DOHH2 (cell line): ENCODE data around the gene SPG7.

ENCODE experiments used
- CTCF ChIP-seq: fragments of 200-600 bp; sonication (generic); IDR thresholded peaks from one replicate; pipeline ENCODE4 v1.5.1; 2014; ENCODE audit warnings: antibody characterized with exemption, mild to moderate bottlenecking, low read depth, low read length; ENCODE audit not compliant: poor library complexity, severe bottlenecking
- EZH2phosphoT487 ChIP-seq: fragments of 200-600 bp; sonication (generic); IDR thresholded peaks from 2 replicates; pipeline ENCODE4 v1.6.1; 2017; ENCODE audit warnings: borderline replicate concordance, mild to moderate bottlenecking, antibody characterized with exemption, low read length, moderate library complexity, mixed read lengths

- TF ChIP-seq CTCF, result no peak
- no peak for TF ChIP-seq EZH2phosphoT487
Observed at GRCh38 chr16:89561142-89561883, 53.1 kb downstream of the SPG7 start.
